Left ventricle myocardium inferior (tissue), 1 donor: ENCODE results near the gene ZBTB1. TPM values are rescaled to one million over a fixed set of nuclear protein-coding genes. Genes with fewer than 3 reads are reported as not detected.
A peak's percentile ranks its signal among the peaks of the same experiment; 100 is the strongest.

ENCODE experiments used
- DNase-seq: peaks from one replicate; pipeline ENCODE4 v3.0.0-alpha.2; 2020
- H3K27ac ChIP-seq: fragments of 200-600 bp; replicated peaks from 2 replicates; pipeline ENCODE4 v1.8.0; 2021
- H3K27me3 ChIP-seq: fragments of 200-600 bp; 2 replicates; pipeline ENCODE4 v1.8.0; 2021; ENCODE audit warnings: low read depth
- H3K36me3 ChIP-seq: fragments of 200-600 bp; 2 replicates; pipeline ENCODE4 v1.8.0; 2021
- H3K4me1 ChIP-seq: fragments of 200-600 bp; 2 replicates; pipeline ENCODE4 v1.8.0; 2021
- H3K4me3 ChIP-seq: fragments of 200-600 bp; 2 replicates; pipeline ENCODE4 v1.8.0; 2021; ENCODE audit warnings: mild to moderate bottlenecking, moderate library complexity
- H3K9me3 ChIP-seq: fragments of 200-600 bp; replicated peaks from 2 replicates; pipeline ENCODE4 v1.8.0; 2021
- CTCF ChIP-seq: fragments of 200-600 bp; IDR thresholded peaks from 2 replicates; pipeline ENCODE4 v1.8.0; 2021; ENCODE audit warnings: antibody characterized with exemption, mild to moderate bottlenecking, borderline replicate concordance
- intact Hi-C: fragments of 100-400 bp; cut with micrococcal nuclease; formaldehyde crosslinking; loops from one replicate; pipeline ENCODE4 v1.11.0; 2022
- total RNA-seq: library from RNA; stranded (reverse); fragmentation: NEBNext Ultra II Directional; extraction: Animal tissue kit (Norgen Biotek cat#: 25700); gene quantifications from one replicate; pipeline ENCODE4 v1.2.1, GENCODE V29; 2021
- donor health status: DM: no; HTN: yes; CAD: no; lungs with severe emphysema.

The ZBTB1 gene
- total RNA-seq, 1 donor from 2014 or later, result 25.9 TPM

GRCh38 chr14:64531567-64531966 lies 27.0 kb downstream of the ZBTB1 start:
- no peak overlapping the region for H3K27ac ChIP-seq
- no peaks in the 10 kb centered on the region for H3K27me3 ChIP-seq
- intact Hi-C loops, result no loop called here
- no peaks in the 10 kb centered on the region for H3K36me3 ChIP-seq
- no peak for TF ChIP-seq CTCF
- no peaks in the 10 kb centered on the region for H3K9me3 ChIP-seq
- no peaks in the 10 kb centered on the region for H3K4me1 ChIP-seq
- H3K4me3 ChIP-seq, result no peak overlapping the region
- no peak for DNase-seq

- Histone ChIP-seq H3K27me3 (peaks cover 8% of the 10 kb centered on the region), H3K27ac (no peak overlapping the region), H3K4me1 (peaks cover 18% of the 10 kb centered on the region), H3K4me3 (no peak overlapping the region), H3K9me3 (peaks cover 6% of the 10 kb centered on the region), H3K36me3 (no peaks in the 10 kb centered on the region)
- TF ChIP-seq CTCF, result no peak
- DNase-seq, result no peak
- intact Hi-C loops, result no loop called here
Observed at GRCh38 chr14:64536488-64537245, 32.1 kb downstream of the ZBTB1 start.

GRCh38 chr14:64540208-64541202 lies 35.9 kb downstream of the ZBTB1 start, which contains the start of gene HSPA2:
HSPA2 (plus strand) TSS chr14:64540741; CDS start chr14:64540850, 109 bp downstream.
- Histone ChIP-seq H3K9me3 (peaks cover 6% of the 10 kb centered on the region), H3K27ac (peak within 1 kb of the TSS; percentile 84), H3K4me3 (peak within 1 kb of the TSS; percentile 80), H3K36me3 (no peaks in the 10 kb centered on the region), H3K4me1 (peaks cover 24% of the 10 kb centered on the region), H3K27me3 (peaks cover 9% of the 10 kb centered on the region)
- DNase-seq, result peak; percentile 99
- peak; percentile 88 for TF ChIP-seq CTCF
- intact Hi-C loops, result no loop called here

GRCh38 chr14:64541261-64541971 lies 36.8 kb downstream of the ZBTB1 start:
- H3K4me3 ChIP-seq, result peak overlapping the region; percentile 80
- peak; percentile 23 for DNase-seq
- H3K27ac ChIP-seq, result no peak overlapping the region
- peaks cover 6% of the 10 kb centered on the region for H3K9me3 ChIP-seq
- TF ChIP-seq CTCF, result no peak
- peaks cover 9% of the 10 kb centered on the region for H3K27me3 ChIP-seq
- no peaks in the 10 kb centered on the region for H3K36me3 ChIP-seq
- H3K4me1 ChIP-seq, result peaks cover 24% of the 10 kb centered on the region
- intact Hi-C loops, result no loop called here
